HepG2 (cell line): ENCODE measurements around the gene CCDC82. TPM values are rescaled to one million over a fixed set of nuclear protein-coding genes. Genes with fewer than 3 reads are reported as not detected.

ENCODE experiments used
- AKAP8 ChIP-seq: sonication (generic); formaldehyde crosslinking; IDR thresholded peaks from 2 replicates; pipeline ENCODE4 v1.5.1; 2020; ENCODE audit warnings: mild to moderate bottlenecking, missing genetic modification reagents
- ATF6 ChIP-seq: sonication (generic); formaldehyde crosslinking; conservative IDR thresholded peaks from 2 replicates; pipeline ENCODE4 v1.4.0; 2020; ENCODE audit warnings: missing genetic modification reagents
- HMGA1 ChIP-seq: sonication (generic); formaldehyde crosslinking; conservative IDR thresholded peaks from 2 replicates; pipeline ENCODE4 v1.4.0; 2020; ENCODE audit warnings: missing genetic modification reagents
- HNF4A ChIP-seq: sonication (generic); formaldehyde crosslinking; IDR thresholded peaks from 2 replicates; pipeline ENCODE4 v1.4.0; 2020; ENCODE audit warnings: missing genetic modification reagents
- JUN ChIP-seq: sonication (generic); formaldehyde crosslinking; IDR thresholded peaks from 2 replicates; pipeline ENCODE4 v1.4.0; 2020; ENCODE audit warnings: mild to moderate bottlenecking, missing genetic modification reagents
- MAX ChIP-seq: IDR thresholded peaks from 2 replicates; pipeline ENCODE4 v1.6.1; 2012; ENCODE audit warnings: inconsistent platforms
- MBD4 ChIP-seq: IDR thresholded peaks from 2 replicates; pipeline ENCODE4 v1.6.1; 2012; ENCODE audit warnings: low read length, inconsistent platforms, borderline replicate concordance
- MTF1 ChIP-seq: sonication (generic); formaldehyde crosslinking; IDR thresholded peaks from 2 replicates; pipeline ENCODE4 v1.5.0; 2020; ENCODE audit warnings: missing genetic modification reagents
- POLR2AphosphoS2 ChIP-seq: IDR thresholded peaks from 2 replicates; pipeline ENCODE4 v1.6.1; 2011; ENCODE audit warnings: low read depth, low read length, improper control_type of control experiment
- POLR2AphosphoS5 ChIP-seq: IDR thresholded peaks from 2 replicates; pipeline ENCODE4 v1.6.1; 2012; ENCODE audit warnings: low read depth, low read length
- RBM39 ChIP-seq: fragments of 200-400 bp; formaldehyde crosslinking; IDR thresholded peaks from one replicate; pipeline ENCODE4 v1.6.1; 2018; ENCODE audit warnings: antibody characterized with exemption, mild to moderate bottlenecking, low read depth, low read length; ENCODE audit not compliant: poor library complexity, severe bottlenecking
- REXO4 ChIP-seq: sonication (generic); formaldehyde crosslinking; IDR thresholded peaks from 2 replicates; pipeline ENCODE4 v1.8.0; 2022; ENCODE audit warnings: missing genetic modification reagents, mild to moderate bottlenecking, borderline replicate concordance
- RFX1 ChIP-seq: fragments of 450-650 bp; IDR thresholded peaks from 2 replicates; pipeline ENCODE4 v1.6.1; 2017
- SCMH1 ChIP-seq: sonication (generic); formaldehyde crosslinking; IDR thresholded peaks from 2 replicates; pipeline ENCODE4 v1.9.0; 2021; ENCODE audit warnings: missing genetic modification reagents, mild to moderate bottlenecking, borderline replicate concordance
- SOX13 ChIP-seq, 3 experiments: fragments of 450-650 bp in 1 of 3; sonication (generic) in 1 of 3; formaldehyde crosslinking in 1 of 3; IDR thresholded peaks in 2 of 3; conservative IDR thresholded peaks in 1 of 3; 2 replicates each; pipeline versions ENCODE4 v1.5.0 to v1.6.1; 2016 to 2020; ENCODE audit warnings: antibody characterized with exemption in 1 of 3, mild to moderate bottlenecking in 1 of 3, missing compliant biosample characterization in 1 of 3, missing genetic modification reagents in 1 of 3, moderate library complexity in 1 of 3
- SOX5 ChIP-seq: IDR thresholded peaks from 2 replicates; pipeline ENCODE4 v1.6.1; 2016; ENCODE audit warnings: borderline replicate concordance
- YEATS4 ChIP-seq: sonication (generic); formaldehyde crosslinking; IDR thresholded peaks from 2 replicates; pipeline ENCODE4 v1.4.0; 2020; ENCODE audit warnings: missing genetic modification reagents, borderline replicate concordance
- ZMYM4 ChIP-seq: sonication (generic); formaldehyde crosslinking; IDR thresholded peaks from 2 replicates; pipeline ENCODE4 v1.8.1; 2023; ENCODE audit warnings: mild to moderate bottlenecking, missing genetic modification reagents
- ZNF362 ChIP-seq: sonication (generic); formaldehyde crosslinking; IDR thresholded peaks from 2 replicates; pipeline ENCODE4 v1.4.0; 2020; ENCODE audit warnings: missing genetic modification reagents, mild to moderate bottlenecking, borderline replicate concordance
- ZNF513 ChIP-seq: sonication (generic); formaldehyde crosslinking; conservative IDR thresholded peaks from 2 replicates; pipeline ENCODE4 v1.5.0; 2020; ENCODE audit warnings: missing genetic modification reagents
- polyA plus RNA-seq, 8 experiments: library from polyadenylated mRNA; depleted of rRNA in 3 of 8; stranded (reverse) in 7 of 8; unstranded in 1 of 8; fragments of >200 nt; fragmentation: Illumina TruSeq in 4 of 8; extraction: Trizol in 4 of 8; gene quantifications; 2 replicates each; pipeline versions ENCODE4 v1.2.1 to v1.2.3, GENCODE V29; 2011 to 2016; ENCODE audit warnings: low read depth in 4 of 8, missing spikeins in 1 of 8, mixed read lengths in 1 of 8; ENCODE audit not compliant: insufficient read depth in 1 of 8
- total RNA-seq, 5 experiments: library from RNA; depleted of rRNA; stranded (reverse); fragments of >200 nt; fragmentation: Illumina TruSeq; extraction: Trizol; gene quantifications; 2 replicates each; pipeline ENCODE4 v1.2.3, GENCODE V29; 2016; ENCODE audit warnings: low read depth in 1 of 5
- TF ChIP-seq, protein P1 (sequence below): sonication (generic); formaldehyde crosslinking; IDR thresholded peaks from 2 replicates; pipeline ENCODE4 v1.4.0; 2020; ENCODE audit warnings: mild to moderate bottlenecking, missing genetic modification reagents

CCDC82 gene
- total and polyA plus RNA-seq, 2 of the 13 experiments (the other 11 are each of a cell fraction or from before 2014, with no cell fraction given): 19.7 to 25.7 TPM

- TF ChIP-seq, protein P1, sequence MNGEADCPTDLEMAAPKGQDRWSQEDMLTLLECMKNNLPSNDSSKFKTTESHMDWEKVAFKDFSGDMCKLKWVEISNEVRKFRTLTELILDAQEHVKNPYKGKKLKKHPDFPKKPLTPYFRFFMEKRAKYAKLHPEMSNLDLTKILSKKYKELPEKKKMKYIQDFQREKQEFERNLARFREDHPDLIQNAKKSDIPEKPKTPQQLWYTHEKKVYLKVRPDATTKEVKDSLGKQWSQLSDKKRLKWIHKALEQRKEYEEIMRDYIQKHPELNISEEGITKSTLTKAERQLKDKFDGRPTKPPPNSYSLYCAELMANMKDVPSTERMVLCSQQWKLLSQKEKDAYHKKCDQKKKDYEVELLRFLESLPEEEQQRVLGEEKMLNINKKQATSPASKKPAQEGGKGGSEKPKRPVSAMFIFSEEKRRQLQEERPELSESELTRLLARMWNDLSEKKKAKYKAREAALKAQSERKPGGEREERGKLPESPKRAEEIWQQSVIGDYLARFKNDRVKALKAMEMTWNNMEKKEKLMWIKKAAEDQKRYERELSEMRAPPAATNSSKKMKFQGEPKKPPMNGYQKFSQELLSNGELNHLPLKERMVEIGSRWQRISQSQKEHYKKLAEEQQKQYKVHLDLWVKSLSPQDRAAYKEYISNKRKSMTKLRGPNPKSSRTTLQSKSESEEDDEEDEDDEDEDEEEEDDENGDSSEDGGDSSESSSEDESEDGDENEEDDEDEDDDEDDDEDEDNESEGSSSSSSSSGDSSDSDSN (CRISPR knock-in tag): no peak
- no peak for TF ChIP-seq RBM39
- no peak for TF ChIP-seq RFX1
- TF ChIP-seq HMGA1 (CRISPR knock-in tag): no peak
- no peak for TF ChIP-seq SOX5 (CRISPR knock-in tag)
- no peak for TF ChIP-seq ATF6 (CRISPR knock-in tag)
- peak; percentile 54 for TF ChIP-seq MAX
- TF ChIP-seq ZMYM4 (CRISPR knock-in tag): peak; percentile 27; the same call in 1 of the 2 replicates
- TF ChIP-seq AKAP8 (CRISPR knock-in tag): no peak
- no peak for TF ChIP-seq MBD4
- peak; percentile 72 for TF ChIP-seq ZNF362 (CRISPR knock-in tag)
- TF ChIP-seq SOX13 (IDR thresholded peaks at IDR 0.05): no peak
- TF ChIP-seq SOX13 (CRISPR knock-in tag; conservative IDR thresholded peaks at IDR 0.05 in 1 of 2, IDR thresholded peaks at IDR 0.05 in 1 of 2): no peak
- TF ChIP-seq YEATS4 (CRISPR knock-in tag): 0 out of 2 replicates have a peak, but pooled peaks have one; percentile 33
- TF ChIP-seq SCMH1 (CRISPR knock-in tag): no peak
- peak; percentile 62 for TF ChIP-seq HNF4A (CRISPR knock-in tag)
- TF ChIP-seq POLR2AphosphoS2: no peak
- no peak for TF ChIP-seq JUN (CRISPR knock-in tag)
- no peak for TF ChIP-seq MTF1 (CRISPR knock-in tag)
- no peak for TF ChIP-seq POLR2AphosphoS5
- TF ChIP-seq ZNF513: no peak
- TF ChIP-seq REXO4: no peak
These were observed 23.2 kb upstream of the CCDC82 start (continued) for GRCh38 chr11:96412761-96413381.
